Caco-2 (cell line): ENCODE data around the gene CD1B. TPM values are rescaled to one million over a fixed set of nuclear protein-coding genes. Genes with fewer than 3 reads are reported as not detected.
"Not testable (repeated sequence)": the region's sequence is repeated elsewhere in the genome, so short reads cannot be mapped to it uniquely, and the experiment has no call there.

Experiments used
- BruUV-seq: library from RNA; stranded (reverse); fragments of 400-500 nt; replicated peaks from 2 replicates; lab custom pipeline; 2021; lab: Mats Ljungman, UMichigan
- CTCF ChIA-PET: fragments of 300-600 bp; sonication (Branson Sonifier 250); formaldehyde crosslinking; loops from one replicate; lab custom pipeline; 2022; ENCODE audit warnings: antibody characterized with exemption; lab: Charles Lee
- POLR2A ChIA-PET: fragments of 300-600 bp; sonication (Branson Sonifier 250); formaldehyde crosslinking; loops from one replicate; lab custom pipeline; 2022; ENCODE audit warnings: antibody characterized with exemption; lab: Charles Lee
- DNase-seq, 2 experiments: peaks; one replicate each; pipeline versions ENCODE4 v3.0.0 to v3.0.0-alpha.2; 2020 to 2022
- H3K27me3 ChIP-seq: replicated peaks from 2 replicates; pipeline ENCODE4 v1.6.0; 2011; ENCODE audit warnings: low read length; ENCODE audit not compliant: control insufficient read depth, insufficient read depth
- H3K36me3 ChIP-seq: 2 replicates; pipeline ENCODE4 v1.5.1; 2011; ENCODE audit warnings: low read length; ENCODE audit not compliant: control insufficient read depth, insufficient read depth
- H3K4me1 ChIP-seq: fragments of 250-450 bp; sonication (Bioruptor Pico); 2 replicates; pipeline ENCODE4 v1.5.1; 2020; ENCODE audit warnings: mild to moderate bottlenecking
- H3K4me3 ChIP-seq: 2 replicates; pipeline ENCODE4 v1.5.1; 2011; ENCODE audit warnings: low read depth, mild to moderate bottlenecking, control low read depth, low read length
- H3K9me3 ChIP-seq: fragments of 250-450 bp; sonication (Bioruptor Pico); 2 replicates; pipeline ENCODE4 v1.5.1; 2020; ENCODE audit warnings: mild to moderate bottlenecking, moderate library complexity
- H3K27ac Mint-ChIP-seq: one replicate; pipeline ENCODE4 v1.8.0; 2022; ENCODE audit warnings: mixed read lengths; ENCODE audit not compliant: unreplicated experiment
- H3K27me3 Mint-ChIP-seq: one replicate; pipeline ENCODE4 v1.8.0; 2022; ENCODE audit warnings: mixed read lengths; ENCODE audit not compliant: insufficient read depth, unreplicated experiment
- H3K36me3 Mint-ChIP-seq: one replicate; pipeline ENCODE4 v1.8.0; 2022; ENCODE audit warnings: mild to moderate bottlenecking, mixed read lengths; ENCODE audit not compliant: insufficient read depth, unreplicated experiment
- H3K4me1 Mint-ChIP-seq: one replicate; pipeline ENCODE4 v1.8.0; 2022; ENCODE audit warnings: low read depth, mixed read lengths; ENCODE audit not compliant: unreplicated experiment
- H3K4me3 Mint-ChIP-seq: one replicate; pipeline ENCODE4 v1.8.0; 2022; ENCODE audit warnings: mild to moderate bottlenecking, moderate library complexity, mixed read lengths; ENCODE audit not compliant: unreplicated experiment
- H3K9me3 Mint-ChIP-seq: one replicate; pipeline ENCODE4 v1.8.0; 2022; ENCODE audit warnings: mixed read lengths; ENCODE audit not compliant: unreplicated experiment
- CTCF ChIP-seq, 2 experiments: fragments of 200-600 bp in 1 of 2; IDR thresholded peaks; 1 replicate in 1 of 2; 2 replicates in 1 of 2; pipeline versions ENCODE4 v1.5.1 to v1.8.0; 2011 to 2022; ENCODE audit warnings: antibody characterized with exemption in 1 of 2, control low read depth in 1 of 2, inconsistent platforms in 1 of 2, low read depth in 1 of 2, low read length in 1 of 2, mild to moderate bottlenecking in 1 of 2, moderate library complexity in 1 of 2; ENCODE audit not compliant: insufficient read depth in 1 of 2, severe bottlenecking in 1 of 2, unreplicated experiment in 1 of 2
- intact Hi-C: fragments of 100-400 bp; cut with micrococcal nuclease; formaldehyde crosslinking; loops from one replicate; pipeline ENCODE4 v1.10.0; 2022; ENCODE audit not compliant: unreplicated experiment
- total RNA-seq: library from RNA; stranded (reverse); gene quantifications from 2 replicates; pipeline ENCODE4 v1.2.3, GENCODE V29; 2022

CD1B gene
- total RNA-seq, 1 experiment from 2014 or later, result not detected

GRCh38 chr1:158355773-158356285, 24.5 kb upstream of the CD1B start:
- POLR2A ChIA-PET, result no interaction called here

GRCh38 chr1:158354255-158354654, 22.9 kb upstream of the CD1B start:
- Histone ChIP-seq H3K4me3 (no peak overlapping the region), H3K27me3 (no peaks in the 10 kb centered on the region), H3K4me1 (no peaks in the 10 kb centered on the region), H3K9me3 (no peaks in the 10 kb centered on the region), H3K36me3 (no peaks in the 10 kb centered on the region)
- intact Hi-C loops, result no loop called here
- Mint-ChIP-seq H3K27me3 (peaks cover 16% of the 10 kb centered on the region), H3K9me3 (no peaks in the 10 kb centered on the region), H3K27ac (no peak overlapping the region), H3K36me3 (no peaks in the 10 kb centered on the region), H3K4me1 (no peaks in the 10 kb centered on the region), H3K4me3 (no peak overlapping the region)
- ChIA-PET POLR2A (no interaction called here), CTCF (no interaction called here)
- BruUV-seq, result no TSS peak
- TF ChIP-seq CTCF (IDR thresholded peaks at IDR 0.05; ENCODE audit: insufficient read depth in 1 of 2, low read depth in 1 of 2, low read length in 1 of 2, severe bottlenecking in 1 of 2, unreplicated experiment in 1 of 2), result no peak
- DNase-seq, result no peak

More at GRCh38 chr1:158355773-158356285, 24.5 kb upstream of the CD1B start:
- Mint-ChIP-seq H3K9me3 (no peaks in the 10 kb centered on the region), H3K27ac (no peak overlapping the region), H3K36me3 (no peaks in the 10 kb centered on the region), H3K4me1 (no peaks in the 10 kb centered on the region), H3K27me3 (peaks cover 16% of the 10 kb centered on the region), H3K4me3 (no peak overlapping the region)
- DNase-seq, result no peak
- intact Hi-C loops, result no loop called here
- CTCF ChIA-PET, result no interaction called here
- Histone ChIP-seq H3K4me3 (no peak overlapping the region), H3K9me3 (no peaks in the 10 kb centered on the region), H3K27me3 (no peaks in the 10 kb centered on the region), H3K4me1 (no peaks in the 10 kb centered on the region), H3K36me3 (no peaks in the 10 kb centered on the region)
- no TSS peak for BruUV-seq
- no peak for TF ChIP-seq CTCF (IDR thresholded peaks at IDR 0.05; ENCODE audit: insufficient read depth in 1 of 2, low read depth in 1 of 2, low read length in 1 of 2, severe bottlenecking in 1 of 2, unreplicated experiment in 1 of 2)

GRCh38 chr1:158353303-158354075, 22.2 kb upstream of the CD1B start, which contains the start of gene CD1E:
Gene CD1E, plus strand, starts transcription at chr1:158353894. Its CDS starts 95 bp downstream, at chr1:158353989.
- no peaks in the 10 kb centered on the region for H3K27me3 ChIP-seq
- CTCF ChIA-PET, result no interaction called here
- no peaks in the 10 kb centered on the region for H3K4me1 ChIP-seq
- Mint-ChIP-seq H3K27me3 (peaks cover 16% of the 10 kb centered on the region), H3K36me3 (no peaks in the 10 kb centered on the region), H3K4me3 (no peak within 1 kb of the TSS), H3K9me3 (no peaks in the 10 kb centered on the region), H3K27ac (no peak within 1 kb of the TSS), H3K4me1 (no peaks in the 10 kb centered on the region)
- POLR2A ChIA-PET, result no interaction called here
- no peak for TF ChIP-seq CTCF (IDR thresholded peaks at IDR 0.05; ENCODE audit: insufficient read depth in 1 of 2, low read depth in 1 of 2, low read length in 1 of 2, severe bottlenecking in 1 of 2, unreplicated experiment in 1 of 2)
- no peaks in the 10 kb centered on the region for H3K36me3 ChIP-seq
- no peaks in the 10 kb centered on the region for H3K9me3 ChIP-seq
- no TSS peak for BruUV-seq
- DNase-seq, result no peak
- intact Hi-C loops, result no loop called here
- H3K4me3 ChIP-seq, result no peak within 1 kb of the TSS

- intact Hi-C loops, H3K4me3 Mint-ChIP-seq, H3K4me1 Mint-ChIP-seq, H3K9me3 Mint-ChIP-seq, BruUV-seq, POLR2A ChIA-PET, CTCF ChIA-PET, H3K36me3 Mint-ChIP-seq, DNase-seq, H3K4me3 ChIP-seq, H3K4me1 ChIP-seq, H3K27ac Mint-ChIP-seq, H3K27me3 ChIP-seq, H3K36me3 ChIP-seq, H3K27me3 Mint-ChIP-seq, H3K9me3 ChIP-seq: not testable (repeated sequence)
Observed at GRCh38 chr1:158348946-158349345, 17.6 kb upstream of the CD1B start.

- H3K36me3 Mint-ChIP-seq, H3K36me3 ChIP-seq, H3K4me3 Mint-ChIP-seq, H3K4me1 Mint-ChIP-seq, CTCF ChIA-PET, H3K9me3 ChIP-seq, H3K9me3 Mint-ChIP-seq, POLR2A ChIA-PET, H3K27me3 ChIP-seq, BruUV-seq, intact Hi-C loops, H3K4me1 ChIP-seq, H3K27ac Mint-ChIP-seq, H3K27me3 Mint-ChIP-seq, DNase-seq, H3K4me3 ChIP-seq: not testable (repeated sequence)
Observed at GRCh38 chr1:158336413-158336812, 5.1 kb upstream of the CD1B start.
